Measurements from ENCODE around the gene ZNF438. TPM values are rescaled to one million over a fixed set of nuclear protein-coding genes. Genes with fewer than 3 reads are reported as not detected.
"Not testable (repeated sequence)": the region's sequence is repeated elsewhere in the genome, so short reads cannot be mapped to it uniquely, and the experiment has no call there.

The ZNF438 gene
- total and polyA plus RNA-seq, 2 of the 13 experiments (the other 11 are each of a cell fraction or from before 2014, with no cell fraction given): 0.75 to 0.83 TPM

GRCh38 chr10:30949218-30949617 lies 82.4 kb downstream of the ZNF438 start:
- H3K27ac ChIP-seq (ENCODE audit: extremely low read length, insufficient read depth, low read length); intact Hi-C loops (cut with micrococcal nuclease; ENCODE audit: unreplicated experiment); H3K9ac ChIP-seq (ENCODE audit: insufficient read depth, low read depth, low read length); in situ Hi-C loops (cut with HindIII; ENCODE audit: extremely low pct_ligation_motif_present, low pct_unique_long_range_greater_than_20kb); FAIRE-seq; H3K4me2 ChIP-seq (ENCODE audit: low read depth, low read length); H4K20me1 ChIP-seq (ENCODE audit: insufficient read depth, low read length); CTCF ChIA-PET (ENCODE audit: low intra/inter-chr PET ratio, low total read pairs); H3K9me3 ChIP-seq (ENCODE audit: low read length); BruUV-seq (replicated peaks); ATAC-seq; DNase-seq (ENCODE audit: low spot score); H3K4me1 ChIP-seq (ENCODE audit: insufficient read depth, low read length); POLR2A ChIA-PET; H3K36me3 ChIP-seq (replicated peaks in 1 of 2; ENCODE audit: control insufficient read depth in 1 of 2, insufficient read depth in 2 of 2, low read length in 2 of 2); H3K79me2 ChIP-seq (ENCODE audit: insufficient read depth, low read length); H3K4me3 ChIP-seq (replicated peaks in 1 of 3; ENCODE audit: insufficient read depth in 1 of 3, low read depth in 2 of 3, low read length in 3 of 3); H3K27me3 ChIP-seq (ENCODE audit: control insufficient read depth in 1 of 2, insufficient read depth in 2 of 2, low read length in 2 of 2); H2AFZ ChIP-seq (ENCODE audit: low read length): not testable (repeated sequence)
- 46% methylated on average over 4 of the region's 4 CpGs for WGBS (ENCODE audit: low lambda C conversion rate)

- Histone ChIP-seq H2AFZ (ENCODE audit: low read length) (no peak overlapping the region), H3K4me1 (ENCODE audit: insufficient read depth, low read length) (peaks cover 11% of the 10 kb centered on the region), H3K27me3 (ENCODE audit: control insufficient read depth in 1 of 2, insufficient read depth in 2 of 2, low read length in 2 of 2) (no peaks in the 10 kb centered on the region), H3K36me3 (replicated peaks in 1 of 2; ENCODE audit: control insufficient read depth in 1 of 2, insufficient read depth in 2 of 2, low read length in 2 of 2) (no peaks in the 10 kb centered on the region), H3K4me3 (replicated peaks in 1 of 3; ENCODE audit: insufficient read depth in 1 of 3, low read depth in 2 of 3, low read length in 3 of 3) (no peak overlapping the region), H3K4me2 (ENCODE audit: low read depth, low read length) (no peak overlapping the region), H3K27ac (ENCODE audit: extremely low read length, insufficient read depth, low read length) (no peak overlapping the region), H4K20me1 (ENCODE audit: insufficient read depth, low read length) (no peaks in the 10 kb centered on the region), H3K9ac (ENCODE audit: insufficient read depth, low read depth, low read length) (no peak overlapping the region), H3K79me2 (ENCODE audit: insufficient read depth, low read length) (no peaks in the 10 kb centered on the region), H3K9me3 (ENCODE audit: low read length) (no peaks in the 10 kb centered on the region)
- in situ Hi-C loops (cut with HindIII; ENCODE audit: extremely low pct_ligation_motif_present, low pct_unique_long_range_greater_than_20kb): no loop called here
- ChIA-PET POLR2A (no interaction called here), CTCF (ENCODE audit: low intra/inter-chr PET ratio, low total read pairs) (no interaction called here)
- no TSS peak for BruUV-seq (replicated peaks)
- WGBS (ENCODE audit: low lambda C conversion rate): 45% methylated on average over 4 of the region's 4 CpGs
- no peak for DNase-seq (ENCODE audit: low spot score)
- TF ChIP-seq ZNF30 (CRISPR knock-in tag; IDR thresholded peaks at IDR 0.05): no peak
- no peak for TF ChIP-seq TFE3 (CRISPR knock-in tag; IDR thresholded peaks at IDR 0.05)
- no peak for TF ChIP-seq ZNF333 (CRISPR knock-in tag; IDR thresholded peaks at IDR 0.05; ENCODE audit: borderline replicate concordance)
- no peak for TF ChIP-seq SKIL (CRISPR knock-in tag; IDR thresholded peaks at IDR 0.05; ENCODE audit: borderline replicate concordance)
- no peak for ATAC-seq
- FAIRE-seq: no peak
- intact Hi-C loops (cut with micrococcal nuclease; ENCODE audit: unreplicated experiment): no loop called here
Observed at GRCh38 chr10:30944005-30944404, 87.7 kb downstream of the ZNF438 start.

Data from HepG2 (cell line).